Activated T-cell treated with anti-CD3 and anti-CD28 coated beads for 24 hours (primary cell): ENCODE results near the gene ACAT2.
"Not testable (repeated sequence)": the region's sequence is repeated elsewhere in the genome, so short reads cannot be mapped to it uniquely, and the experiment has no call there.

ENCODE experiments used
- DNase-seq: peaks from one replicate; pipeline ENCODE4 v3.0.0-alpha.2; 2020; ENCODE audit warnings: low read depth

The ACAT2 gene

GRCh38 chr6:159730332-159730676, 31.5 kb upstream of the ACAT2 start:
- DNase-seq, result no peak

DNA sequence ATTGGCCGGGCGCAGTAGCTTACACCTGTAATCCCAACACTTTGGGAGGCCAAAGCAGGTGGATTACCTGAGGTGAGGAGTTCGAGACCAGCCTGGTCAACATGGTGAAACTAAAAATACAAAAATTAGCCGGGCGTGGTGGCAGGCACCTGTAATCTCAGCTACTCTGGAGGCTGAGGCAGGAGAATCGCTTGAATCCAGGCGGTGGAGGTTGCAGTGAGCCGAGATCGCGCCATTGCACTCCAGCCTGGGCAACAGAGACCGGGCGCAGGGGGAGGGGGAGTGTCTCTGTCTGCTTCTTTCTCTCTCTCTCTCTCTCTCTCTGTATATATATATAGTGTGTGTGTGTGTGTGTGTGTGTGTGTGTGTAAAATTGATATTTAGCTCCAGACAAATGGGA, 29.3 kb upstream of the ACAT2 start:
- DNase-seq, result not testable (repeated sequence)

GRCh38 chr6:159733395-159733794, 28.4 kb upstream of the ACAT2 start:
- not testable (repeated sequence) for DNase-seq

DNA sequence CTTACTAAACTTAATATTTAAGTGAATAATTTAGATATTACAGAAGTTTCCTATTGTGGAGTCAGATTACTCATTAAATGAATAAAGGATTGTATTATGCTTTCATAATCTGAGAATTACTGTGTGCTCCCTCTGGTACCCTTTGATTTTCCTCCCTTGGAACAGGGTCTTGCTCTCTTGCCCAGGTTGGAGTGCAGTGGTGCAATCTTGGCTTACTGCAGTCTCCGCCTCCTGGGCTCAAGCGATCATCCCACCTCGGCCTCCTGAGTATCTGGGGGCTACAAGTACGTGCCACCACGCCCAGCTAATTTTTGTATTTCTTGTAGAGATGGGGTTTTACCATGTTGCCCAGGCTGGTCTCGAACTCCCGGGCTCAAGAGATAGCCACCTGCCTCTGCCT, 24.9 kb upstream of the ACAT2 start:
- DNase-seq, result no peak

- DNase-seq, result no peak
These were observed 22.5 kb upstream of the ACAT2 start for GRCh38 chr6:159739341-159739740.

- DNase-seq, result no peak
These were observed 19.7 kb upstream of the ACAT2 start for GRCh38 chr6:159742165-159742564.

DNA sequence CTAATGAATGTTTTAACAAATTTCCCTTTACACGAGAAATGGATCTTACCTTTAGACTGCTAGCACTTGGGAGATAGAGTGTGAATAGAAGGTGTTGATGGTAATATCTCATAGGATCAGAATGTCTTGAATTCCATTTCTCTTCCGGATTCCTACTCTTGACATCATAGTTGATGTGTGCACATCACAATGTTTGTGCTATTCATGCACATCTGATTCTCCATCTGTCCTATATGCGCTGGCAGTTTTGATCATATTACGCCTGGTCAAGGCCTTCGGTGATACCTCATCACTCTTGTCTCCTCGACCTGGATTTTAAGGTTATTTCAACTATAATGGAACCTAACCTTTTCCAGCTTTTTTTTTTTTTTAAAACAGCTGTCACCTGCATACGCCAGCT, 16.8 kb upstream of the ACAT2 start:
- DNase-seq, result no peak

DNA sequence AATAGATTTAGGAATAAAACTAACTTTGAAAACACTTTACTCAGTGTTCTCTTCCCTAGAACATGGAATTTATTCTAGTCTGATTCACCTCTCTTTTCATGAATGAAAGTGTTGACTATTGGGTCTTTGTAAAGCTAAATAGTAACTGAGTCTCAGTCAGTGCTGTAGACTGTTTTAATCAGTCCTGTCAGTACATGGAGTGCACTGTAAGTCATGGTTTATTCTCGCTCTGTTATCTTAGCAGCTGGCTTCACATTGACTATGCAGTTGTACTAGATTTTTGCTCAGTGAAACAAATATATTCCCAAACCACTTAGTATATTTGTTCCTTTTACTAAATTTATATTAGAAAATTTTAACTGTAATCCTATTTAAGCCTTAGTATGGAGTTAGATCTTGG, 15.1 kb upstream of the ACAT2 start:
- no peak for DNase-seq

DNA sequence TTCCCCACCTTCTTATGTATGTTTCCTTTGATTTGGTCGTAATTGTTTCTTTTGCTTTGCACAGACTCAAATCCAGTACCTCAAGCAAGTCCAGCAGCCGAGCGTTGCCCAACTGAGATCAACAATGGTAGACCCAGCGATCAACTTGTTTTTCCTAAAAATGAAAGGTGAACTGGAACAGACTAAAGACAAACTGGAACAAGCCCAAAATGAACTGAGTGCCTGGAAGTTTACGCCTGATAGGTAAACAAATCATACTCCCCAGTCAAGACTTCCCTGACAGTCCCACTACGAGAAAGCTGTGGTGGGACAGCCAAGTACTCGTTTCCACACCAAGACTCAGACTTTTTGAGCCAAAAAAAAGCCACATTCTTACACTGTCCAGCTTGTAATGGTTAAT, 13.7 kb upstream of the ACAT2 start:
- DNase-seq, result not testable (repeated sequence)

GRCh38 chr6:159751448-159751847, 10.4 kb upstream of the ACAT2 start:
- no peak for DNase-seq

DNA sequence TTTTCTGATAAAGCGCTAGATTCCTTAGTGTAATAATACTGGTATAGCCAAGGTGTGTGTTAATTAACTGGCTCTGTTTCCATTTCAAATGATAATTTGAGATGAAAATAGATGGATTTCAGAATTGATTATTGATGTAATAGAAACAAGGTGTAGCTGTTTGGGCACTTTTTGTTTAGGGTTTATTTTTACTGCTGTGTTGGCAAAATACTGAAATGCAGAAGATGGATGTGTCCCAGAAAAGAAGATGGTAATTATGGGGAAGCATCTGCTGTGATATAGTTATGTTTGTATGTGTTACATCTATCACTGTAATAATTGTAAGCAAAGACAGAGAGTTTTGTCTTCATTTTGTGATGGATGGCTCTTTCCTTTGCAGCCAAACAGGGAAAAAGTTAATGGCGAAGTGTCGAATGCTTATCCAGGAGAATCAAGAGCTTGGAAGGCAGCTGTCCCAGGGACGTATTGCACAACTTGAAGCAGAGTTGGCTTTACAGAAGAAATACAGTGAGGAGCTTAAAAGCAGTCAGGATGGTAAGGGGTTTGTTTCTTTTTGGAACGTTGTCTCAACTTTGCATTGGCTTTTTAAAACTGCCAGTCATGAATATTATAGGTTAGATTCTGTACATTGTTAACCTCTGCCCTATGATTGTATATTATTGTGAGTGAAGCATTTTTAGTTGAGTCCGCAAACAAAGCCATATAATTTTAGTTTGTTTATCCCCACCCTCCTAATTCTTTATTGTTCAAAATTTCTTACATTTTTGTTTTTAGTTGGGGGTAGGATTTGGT, 8.6 kb upstream of the ACAT2 start:
- DNase-seq, result no peak

GRCh38 chr6:159754401-159754800, 7.4 kb upstream of the ACAT2 start:
- no peak for DNase-seq

DNA sequence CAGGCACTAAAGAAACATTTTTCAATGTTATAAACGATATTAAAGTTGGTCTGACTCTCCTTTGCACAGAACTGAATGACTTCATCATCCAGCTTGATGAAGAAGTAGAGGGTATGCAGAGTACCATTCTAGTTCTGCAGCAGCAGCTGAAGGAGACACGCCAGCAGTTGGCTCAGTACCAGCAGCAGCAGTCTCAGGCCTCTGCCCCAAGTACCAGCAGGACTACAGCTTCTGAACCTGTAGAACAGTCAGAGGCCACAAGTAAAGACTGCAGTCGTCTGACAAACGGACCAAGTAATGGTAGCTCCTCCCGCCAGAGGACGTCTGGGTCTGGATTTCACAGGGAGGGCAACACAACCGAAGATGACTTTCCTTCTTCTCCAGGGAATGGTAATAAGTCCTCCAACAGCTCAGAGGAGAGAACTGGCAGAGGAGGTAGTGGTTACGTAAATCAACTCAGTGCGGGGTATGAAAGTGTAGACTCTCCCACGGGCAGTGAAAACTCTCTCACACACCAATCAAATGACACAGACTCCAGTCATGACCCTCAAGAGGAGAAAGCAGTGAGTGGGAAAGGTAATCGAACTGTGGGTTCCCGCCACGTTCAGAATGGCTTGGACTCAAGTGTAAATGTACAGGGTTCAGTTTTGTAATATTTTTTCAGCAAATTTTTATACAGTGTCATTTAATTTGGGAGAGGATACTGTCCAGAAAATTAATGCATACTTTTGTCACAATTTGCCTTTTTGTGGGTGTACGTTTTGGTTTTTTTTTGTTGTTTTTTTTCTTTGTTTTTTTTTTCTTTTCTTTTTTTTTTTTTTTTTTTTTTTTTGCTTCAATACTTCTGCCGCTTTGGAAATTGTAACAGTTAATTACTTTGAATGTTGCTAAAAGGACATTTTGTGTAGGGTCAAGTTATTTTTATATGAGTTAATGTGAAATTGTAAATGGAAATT, 6.6 kb upstream of the ACAT2 start:
- DNase-seq, result no peak

- DNase-seq, result no peak
These were observed 5.3 kb upstream of the ACAT2 start for GRCh38 chr6:159756508-159756907.

- no peak for DNase-seq
These were observed 3.5 kb upstream of the ACAT2 start for GRCh38 chr6:159758031-159759001.

GRCh38 chr6:159759645-159760044, 2.2 kb upstream of the ACAT2 start:
- DNase-seq, result no peak

GRCh38 chr6:159760602-159761057, 1.2 kb upstream of the ACAT2 start:
- DNase-seq, result no peak

DNA sequence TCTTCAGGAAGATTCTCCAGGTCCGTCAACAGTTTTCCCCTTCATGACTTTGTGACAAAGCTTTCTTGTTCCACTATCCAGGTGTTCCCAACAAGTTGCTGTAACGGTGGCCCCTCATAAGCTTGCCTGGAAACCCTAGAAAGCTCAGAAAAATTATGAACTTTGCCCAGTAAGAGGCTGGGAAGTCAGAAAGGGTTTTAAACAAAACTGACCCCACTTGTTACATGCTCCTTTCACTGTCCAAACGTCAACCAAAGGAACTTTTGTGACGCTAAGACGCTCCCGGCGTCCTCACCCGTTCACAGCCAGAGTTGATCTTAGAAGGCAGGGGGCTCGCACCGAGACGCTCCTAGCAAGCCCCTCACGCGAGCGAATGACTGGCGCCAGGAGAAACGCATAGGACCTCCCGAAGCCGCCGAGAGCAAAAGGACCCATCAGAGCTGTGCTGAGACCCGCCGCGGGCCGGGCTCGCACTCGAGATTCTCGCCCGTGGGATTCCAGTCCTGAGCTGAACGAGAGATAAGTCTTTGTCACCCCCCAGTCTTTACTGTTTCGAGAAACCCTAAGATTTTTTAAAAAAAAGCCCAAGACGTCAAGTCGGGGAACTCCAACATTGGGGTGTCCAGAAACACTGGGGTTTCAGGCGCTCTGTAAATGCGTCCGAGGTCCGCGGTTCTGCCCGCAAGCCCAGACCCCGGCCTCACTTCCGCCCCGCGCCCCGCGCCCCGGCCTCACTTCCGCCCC, 544 bp upstream of the ACAT2 start:
- DNase-seq, result peak; percentile 9

DNA sequence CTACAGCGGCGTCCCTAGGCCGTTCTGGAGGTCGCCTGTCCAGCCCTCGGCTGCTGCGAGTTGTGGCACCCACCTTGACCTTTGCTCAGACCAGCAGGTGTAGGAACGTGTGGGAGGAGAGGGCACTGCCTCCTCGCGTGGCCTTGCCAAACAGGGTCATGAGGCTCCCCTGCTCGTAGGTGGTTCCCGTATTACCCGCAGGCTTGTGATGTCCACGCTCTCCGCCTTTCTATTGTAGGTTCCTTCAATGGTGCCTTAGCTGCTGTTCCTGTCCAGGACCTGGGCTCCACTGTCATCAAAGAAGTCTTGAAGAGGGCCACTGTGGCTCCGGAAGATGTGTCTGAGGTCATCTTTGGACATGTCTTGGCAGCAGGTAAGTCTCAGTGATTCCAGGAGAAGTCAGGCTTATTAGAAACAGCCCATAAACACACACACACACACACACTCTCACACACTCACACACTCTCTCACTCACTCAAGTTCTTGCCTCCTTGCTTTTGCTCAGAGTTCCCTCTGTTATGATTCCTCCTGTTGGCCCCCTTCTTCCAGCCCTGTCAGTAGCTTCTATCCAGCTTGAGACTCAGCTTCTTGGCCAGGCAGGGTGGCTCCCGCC, 942 bp downstream of the ACAT2 start:
- DNase-seq, result no peak

DNA sequence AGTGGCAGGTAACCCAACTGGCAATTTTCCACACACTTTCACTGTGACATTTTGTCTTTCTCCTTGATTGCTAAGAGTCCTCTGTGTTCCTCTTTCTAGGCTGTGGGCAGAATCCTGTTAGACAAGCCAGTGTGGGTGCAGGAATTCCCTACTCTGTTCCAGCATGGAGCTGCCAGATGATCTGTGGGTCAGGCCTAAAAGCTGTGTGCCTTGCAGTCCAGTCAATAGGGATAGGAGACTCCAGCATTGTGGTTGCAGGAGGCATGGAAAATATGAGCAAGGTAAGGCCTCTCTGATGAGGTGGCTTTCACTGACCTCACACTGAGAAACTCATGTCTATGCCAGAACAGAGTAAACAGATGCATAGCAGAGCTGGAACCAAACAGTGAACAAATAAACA, 5.1 kb downstream of the ACAT2 start:
- no peak for DNase-seq

- no peak for DNase-seq
These were observed 7.6 kb downstream of the ACAT2 start for GRCh38 chr6:159769470-159769869.
